HepG2 (cell line): ENCODE data around the gene RNPEPL1. TPM values are rescaled to one million over a fixed set of nuclear protein-coding genes. Genes with fewer than 3 reads are reported as not detected.
A peak's percentile ranks its signal among the peaks of the same experiment; 100 is the strongest.

Experiments
- CSRNP1 ChIP-seq: sonication (generic); formaldehyde crosslinking; IDR thresholded peaks from 2 replicates; pipeline ENCODE4 v1.8.1; 2023; ENCODE audit warnings: mild to moderate bottlenecking, missing genetic modification reagents
- DNMT1 ChIP-seq: sonication (generic); formaldehyde crosslinking; IDR thresholded peaks from 2 replicates; pipeline ENCODE4 v1.5.1; 2020; ENCODE audit warnings: mild to moderate bottlenecking, missing genetic modification reagents
- FOXO4 ChIP-seq: sonication (generic); formaldehyde crosslinking; conservative IDR thresholded peaks from 2 replicates; pipeline ENCODE4 v1.8.1; 2023; ENCODE audit warnings: missing genetic modification reagents
- SNAPC4 ChIP-seq: sonication (generic); formaldehyde crosslinking; IDR thresholded peaks from 2 replicates; pipeline ENCODE4 v1.4.0; 2020; ENCODE audit warnings: mild to moderate bottlenecking, missing genetic modification reagents
- ZBTB14 ChIP-seq: sonication (generic); formaldehyde crosslinking; IDR thresholded peaks from 2 replicates; pipeline ENCODE4 v1.4.0; 2020; ENCODE audit warnings: missing genetic modification reagents
- ZMYM3 ChIP-seq: sonication (generic); formaldehyde crosslinking; IDR thresholded peaks from 2 replicates; pipeline ENCODE4 v1.5.1; 2020; ENCODE audit warnings: mild to moderate bottlenecking, missing genetic modification reagents
- ZNF281 ChIP-seq: sonication (generic); formaldehyde crosslinking; IDR thresholded peaks from 2 replicates; pipeline ENCODE4 v1.4.0; 2020; ENCODE audit warnings: missing genetic modification reagents, borderline replicate concordance
- ZNF7 ChIP-seq: IDR thresholded peaks from 2 replicates; pipeline ENCODE4 v1.6.1; 2016; ENCODE audit warnings: missing biosample characterization, missing genetic modification reagents
- ZNF800 ChIP-seq: sonication (generic); formaldehyde crosslinking; IDR thresholded peaks from 2 replicates; pipeline ENCODE4 v1.4.0; 2020; ENCODE audit warnings: missing genetic modification reagents
- polyA plus RNA-seq, 8 experiments: library from polyadenylated mRNA; depleted of rRNA in 3 of 8; stranded (reverse) in 7 of 8; unstranded in 1 of 8; fragments of >200 nt; fragmentation: Illumina TruSeq in 4 of 8; extraction: Trizol in 4 of 8; gene quantifications; 2 replicates each; pipeline versions ENCODE4 v1.2.1 to v1.2.3, GENCODE V29; 2011 to 2016; ENCODE audit warnings: low read depth in 4 of 8, missing spikeins in 1 of 8, mixed read lengths in 1 of 8; ENCODE audit not compliant: insufficient read depth in 1 of 8
- total RNA-seq, 5 experiments: library from RNA; depleted of rRNA; stranded (reverse); fragments of >200 nt; fragmentation: Illumina TruSeq; extraction: Trizol; gene quantifications; 2 replicates each; pipeline ENCODE4 v1.2.3, GENCODE V29; 2016; ENCODE audit warnings: low read depth in 1 of 5

RNPEPL1 gene
- total and polyA plus RNA-seq, 2 of the 13 experiments (the other 11 are each of a cell fraction or from before 2014, with no cell fraction given): 13.0 to 18.0 TPM

- TF ChIP-seq SNAPC4 (CRISPR knock-in tag) (0 out of 2 replicates have a peak, but pooled peaks have one; percentile 59), FOXO4 (CRISPR knock-in tag) (0 out of 2 replicates have a peak, but pooled peaks have one; percentile 68), ZNF7 (no peak), ZBTB14 (CRISPR knock-in tag) (peak; percentile 31; the same call in 1 of the 2 replicates), ZMYM3 (CRISPR knock-in tag) (0 out of 2 replicates have a peak, but pooled peaks have one; percentile 28), ZNF281 (CRISPR knock-in tag) (peak; percentile 22; the same call in 1 of the 2 replicates), DNMT1 (CRISPR knock-in tag) (no peak), ZNF800 (CRISPR knock-in tag) (peak; percentile 53; the same call in 1 of the 2 replicates), CSRNP1 (no peak)
Observed at GRCh38 chr2:240579771-240580614, 11.7 kb downstream of the RNPEPL1 start (continued).
